Stimulated activated CD8-positive, alpha-beta memory T cell treated with anti-CD3 and anti-CD28 coated beads, Interleukin-7, amount 100 ng/mL, for 4 hours (primary cell): Measurements from ENCODE around the gene LCT.
"Not testable (repeated sequence)": the region's sequence is repeated elsewhere in the genome, so short reads cannot be mapped to it uniquely, and the experiment has no call there.

Experiments
- DNase-seq, 2 donors: peaks; one replicate each; pipeline ENCODE4 v3.0.0-alpha.2; 2020; ENCODE audit warnings: low read depth in 2 of 2

LCT gene

GRCh38 chr2:135797497-135798274 lies 39.3 kb downstream of the LCT start:
- DNase-seq, result peak; percentile 62 to 64

DNA sequence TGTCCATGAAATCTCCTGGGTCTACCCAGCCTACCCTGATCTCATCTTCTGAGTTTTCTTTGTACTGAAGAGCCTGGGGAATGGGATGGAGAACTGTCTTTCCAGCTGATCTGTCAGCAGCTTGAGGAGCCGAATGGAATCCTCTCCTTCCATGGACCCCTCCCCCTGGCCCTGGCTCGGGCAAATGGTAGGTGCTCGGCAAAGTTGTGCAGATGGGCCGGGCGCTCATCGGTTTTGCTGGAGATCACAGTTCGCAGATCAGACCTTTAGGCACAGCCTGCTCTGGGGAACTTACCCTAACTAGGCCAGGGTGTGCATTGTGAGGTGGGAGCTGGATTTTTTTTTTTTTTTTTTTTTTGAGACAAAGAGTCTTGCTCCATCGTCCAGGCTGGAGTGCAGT lies 40.4 kb downstream of the LCT start:
- DNase-seq, result no peak

DNA sequence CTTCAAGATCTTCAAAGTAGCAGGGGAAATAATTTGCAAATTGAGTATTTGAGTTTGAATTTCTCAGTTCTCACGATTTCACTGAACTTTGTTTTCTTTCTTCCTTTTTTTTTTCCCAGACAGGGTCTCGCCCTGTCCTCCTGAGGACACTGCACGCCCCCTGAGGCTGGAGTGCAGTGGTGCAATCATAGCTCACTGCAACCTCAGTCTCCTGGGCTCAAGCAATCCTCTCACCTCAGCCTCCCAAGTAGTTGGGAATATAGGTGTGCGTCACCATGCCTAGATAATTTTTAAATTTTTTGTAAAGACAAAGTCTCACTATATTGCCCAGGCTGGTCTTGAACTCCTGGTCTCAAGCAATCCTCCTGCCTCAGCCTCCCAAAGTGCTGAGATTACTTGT lies 41.3 kb downstream of the LCT start:
- not testable (repeated sequence) for DNase-seq

- DNase-seq, result no peak
These were observed 44.4 kb downstream of the LCT start for GRCh38 chr2:135792401-135793150.

GRCh38 chr2:135791418-135792190 lies 45.4 kb downstream of the LCT start:
- no peak for DNase-seq

DNA sequence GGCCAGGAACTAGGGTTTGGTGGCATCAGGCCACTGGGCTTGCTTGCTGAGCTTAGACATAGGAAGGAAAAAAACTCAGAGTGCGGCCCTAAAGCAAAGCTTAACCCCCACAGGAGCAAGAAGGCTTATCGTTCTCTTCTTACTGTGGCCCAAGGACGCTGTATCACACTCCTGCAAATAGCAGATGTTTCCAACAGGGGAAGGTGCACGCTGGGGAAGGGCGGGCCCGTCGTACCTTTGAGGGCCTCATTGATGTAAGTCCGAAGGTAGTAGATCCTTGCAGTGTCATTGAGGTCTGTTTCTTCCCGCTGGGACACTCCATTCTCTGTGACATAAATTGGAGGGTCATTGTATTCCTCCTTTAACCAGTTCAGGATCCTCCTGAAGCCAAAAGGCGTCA lies 46.6 kb downstream of the LCT start:
- DNase-seq, result no peak

DNA sequence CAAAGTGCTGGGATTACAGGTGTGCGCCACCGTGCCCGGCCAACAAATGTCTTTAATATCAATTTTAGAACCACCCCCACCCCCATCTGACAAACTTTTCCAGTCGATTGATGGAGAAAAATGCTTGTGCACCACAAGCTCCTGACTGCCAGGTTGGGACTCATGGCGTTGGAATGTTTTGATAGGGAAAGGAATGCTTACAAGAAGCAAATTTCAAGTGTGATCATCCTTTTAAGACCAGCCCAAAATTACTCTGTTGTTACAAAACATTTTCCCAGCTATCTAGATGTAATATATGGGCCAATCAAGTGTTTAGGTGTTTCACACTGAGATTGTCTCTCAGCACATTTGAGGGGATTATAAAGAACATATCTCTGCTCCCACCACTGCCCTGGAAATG lies 50.2 kb downstream of the LCT start:
- DNase-seq, result no peak

- no peak for DNase-seq
These were observed 52.0 kb downstream of the LCT start for GRCh38 chr2:135785032-135785431.

DNA sequence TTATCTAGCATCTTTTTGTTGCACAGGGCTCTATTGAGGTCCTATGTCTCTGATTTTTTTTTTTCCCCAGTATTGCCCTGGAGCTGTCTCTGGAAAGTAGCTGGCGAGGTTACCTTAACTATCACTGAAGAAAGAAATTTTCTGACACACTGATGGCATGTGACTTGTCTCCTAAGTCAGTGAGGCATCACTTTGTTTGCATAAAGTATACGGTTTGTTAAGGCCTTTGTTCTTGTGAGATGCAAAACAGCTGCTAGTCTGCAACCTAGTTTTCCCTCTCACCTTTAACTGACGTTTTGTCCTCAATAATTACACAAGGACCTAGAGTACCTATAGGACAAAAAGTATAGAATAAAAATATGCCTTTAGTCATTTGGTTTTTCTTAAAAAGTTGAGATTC lies 53.5 kb downstream of the LCT start:
- no peak for DNase-seq

GRCh38 chr2:135782231-135782630 lies 54.8 kb downstream of the LCT start:
- no peak for DNase-seq

- no peak for DNase-seq
These were observed 60.6 kb downstream of the LCT start for GRCh38 chr2:135776367-135776766.

DNA sequence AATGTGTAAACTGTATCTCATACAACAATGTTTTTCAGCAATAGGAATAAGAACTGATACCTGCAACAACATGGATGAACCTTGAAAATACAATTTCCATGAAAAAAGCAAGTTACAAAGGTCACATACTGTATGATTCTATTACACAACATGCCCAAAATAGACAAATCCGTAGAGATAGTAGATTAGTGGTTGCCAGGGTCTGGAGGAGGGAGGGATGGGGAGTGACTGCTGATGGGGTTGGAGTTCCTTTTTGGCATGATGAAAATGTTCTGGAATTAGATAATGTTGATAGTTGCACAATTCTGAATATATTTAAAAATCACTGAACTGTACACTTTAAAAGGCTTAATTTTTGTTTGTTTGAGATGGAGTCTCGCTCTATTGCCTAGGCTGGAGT lies 61.6 kb downstream of the LCT start:
- DNase-seq, result no peak

DNA sequence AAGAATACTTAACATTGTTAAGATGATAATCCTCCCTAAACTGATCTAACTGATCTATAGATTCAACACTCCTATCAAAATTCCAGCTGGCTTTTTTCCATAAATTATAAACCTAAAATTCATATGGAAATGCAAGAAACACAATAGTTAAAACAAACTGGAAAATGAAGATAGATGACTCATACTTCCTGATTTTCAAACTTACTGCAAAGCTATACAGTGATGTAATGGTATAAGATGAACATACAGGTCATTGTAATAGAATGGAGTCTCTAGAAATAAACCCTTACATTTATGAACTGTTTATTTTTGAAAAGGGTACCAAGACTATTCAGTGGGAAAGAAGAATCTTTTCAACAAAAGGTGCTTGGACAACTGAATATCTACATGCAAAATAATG lies 63.1 kb downstream of the LCT start:
- DNase-seq, result no peak

- no peak for DNase-seq
These were observed 63.7 kb downstream of the LCT start for GRCh38 chr2:135773319-135773718.

DNA sequence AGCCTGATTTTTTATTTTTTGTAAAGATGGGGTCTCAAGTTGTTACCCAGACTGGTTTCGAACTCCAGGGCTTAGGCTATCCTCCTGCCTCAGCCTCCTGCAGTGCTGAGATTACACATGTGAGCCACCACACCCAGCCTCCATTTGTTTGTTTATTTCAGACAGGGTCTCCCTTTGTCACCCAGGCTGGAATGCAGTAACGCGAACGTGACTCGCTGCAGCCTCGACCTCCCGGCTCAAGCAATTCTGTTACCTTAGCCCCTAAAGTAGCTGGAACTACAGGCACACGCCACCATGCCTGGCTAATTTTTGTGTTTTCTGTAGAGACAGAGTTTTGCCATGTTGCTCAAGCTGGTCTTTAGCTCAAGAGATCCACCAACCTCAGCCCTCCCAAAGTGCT lies 68.1 kb downstream of the LCT start:
- DNase-seq, result no peak

DNA sequence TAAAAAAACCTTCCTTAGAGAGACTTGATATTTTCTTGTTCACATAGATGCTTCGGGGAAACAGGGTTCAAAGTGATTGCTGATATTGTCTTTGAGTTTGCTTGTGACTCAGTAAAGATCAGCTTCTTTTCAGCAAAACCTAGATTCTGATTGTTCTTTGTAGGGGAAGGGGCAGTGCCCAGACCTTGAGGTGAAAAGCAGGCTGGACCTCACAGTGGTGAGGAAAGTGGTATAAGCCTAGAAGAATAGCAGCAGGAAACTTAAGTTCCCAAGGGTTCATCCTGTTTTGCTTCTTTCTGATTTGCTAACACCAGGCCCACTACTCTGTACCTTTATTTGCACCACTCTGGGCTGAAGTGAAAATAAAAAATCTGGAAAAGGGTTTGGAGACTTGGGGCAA lies 74.5 kb downstream of the LCT start:
- DNase-seq, result no peak

DNA sequence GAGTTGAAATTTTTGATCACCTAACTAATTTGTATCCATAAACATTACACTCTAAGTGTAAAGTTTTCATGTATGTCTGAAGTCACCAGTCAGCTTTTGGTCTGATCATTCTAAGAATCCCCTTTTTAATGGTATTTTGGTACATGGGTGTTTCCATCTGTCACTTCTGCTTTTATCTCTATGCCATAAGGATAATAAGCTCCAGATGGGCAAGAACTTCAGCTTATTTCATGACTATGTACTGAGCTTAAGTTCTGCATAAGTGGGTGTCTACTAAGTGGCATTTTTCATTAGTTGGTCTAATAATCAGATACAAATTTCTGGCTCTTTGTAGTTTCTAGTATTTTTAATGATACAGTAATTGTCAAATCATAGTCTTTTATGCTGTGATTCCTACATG lies 75.0 kb downstream of the LCT start:
- DNase-seq, result no peak

DNA sequence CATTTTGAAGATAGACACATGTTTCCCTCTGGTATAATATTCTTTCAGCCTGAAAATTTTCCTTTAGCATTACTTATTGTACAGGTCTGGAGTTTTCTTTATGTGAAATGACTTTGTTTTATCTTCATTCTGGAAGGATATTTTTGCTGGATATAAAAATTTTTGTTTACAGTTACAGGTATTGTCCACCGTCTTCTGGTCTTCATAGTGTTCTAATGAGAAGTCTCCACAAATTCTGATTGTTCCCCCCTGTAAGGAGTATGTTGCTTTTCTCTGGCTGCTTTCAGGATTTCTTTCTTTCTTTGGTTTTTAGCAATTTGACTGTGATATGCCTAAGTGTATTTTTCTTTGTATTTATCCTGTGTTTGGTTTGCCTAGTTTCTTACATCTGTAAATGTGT lies 80.3 kb downstream of the LCT start:
- DNase-seq, result no peak

- no peak for DNase-seq
These were observed 81.4 kb downstream of the LCT start for GRCh38 chr2:135755573-135755972.

DNA sequence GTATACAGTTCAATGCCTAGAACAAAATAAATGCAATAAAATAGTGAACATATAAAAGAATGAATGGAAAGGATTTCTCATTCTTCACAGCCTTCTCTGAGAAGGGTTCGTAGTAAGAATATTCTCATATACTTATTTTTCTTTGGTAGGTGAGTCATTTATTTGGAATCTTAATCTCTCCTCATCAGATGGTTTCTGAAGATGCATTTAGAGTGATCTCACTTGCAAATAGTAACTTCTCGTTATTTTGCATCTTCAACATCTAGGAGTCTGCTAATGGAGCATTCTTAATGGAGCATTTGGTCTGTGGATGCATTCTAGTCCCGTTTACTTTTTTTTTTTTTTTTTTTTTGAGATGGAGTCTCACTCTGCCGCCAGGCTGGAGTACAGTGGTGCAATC lies 91.4 kb downstream of the LCT start:
- no peak for DNase-seq

- DNase-seq, result no peak
These were observed 92.1 kb downstream of the LCT start for GRCh38 chr2:135744760-135745314.

DNA sequence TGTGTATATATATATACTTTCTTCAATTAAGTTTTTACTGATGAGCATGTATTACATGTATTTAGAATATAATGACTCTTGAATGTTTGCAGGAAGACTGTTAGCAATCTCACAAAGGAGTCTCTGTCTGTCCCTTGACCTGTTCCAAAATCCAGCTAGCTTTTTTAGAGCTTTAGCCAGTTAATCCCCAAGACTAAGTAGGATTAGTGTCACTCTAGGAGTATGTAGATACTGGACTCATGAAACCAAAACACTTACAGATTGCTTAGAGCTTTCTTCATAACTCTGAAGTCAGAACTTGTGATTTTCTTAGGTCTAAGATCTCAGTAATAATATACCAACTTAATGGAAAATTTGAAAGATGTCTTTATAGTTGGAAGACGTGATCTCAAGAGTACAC lies 93.1 kb downstream of the LCT start:
- DNase-seq, result no peak
